ENCODE data around the gene NME3. TPM values are rescaled to one million over a fixed set of nuclear protein-coding genes. Genes with fewer than 3 reads are reported as not detected.

The NME3 gene
- total RNA-seq, 1 experiment from 2014 or later = 86.8 TPM

GRCh38 chr16:1807626-1808025 is 36.3 kb upstream of the NME3 start:
- Mint-ChIP-seq H3K27ac (no peak overlapping the region), H3K4me3 (no peak overlapping the region), H3K36me3 (peaks cover 14% of the 10 kb centered on the region), H3K27me3 (ENCODE audit: low read depth) (no peaks in the 10 kb centered on the region; the same call in none of the 2 replicates), H3K4me1 (no peaks in the 10 kb centered on the region), H3K9me3 (peaks cover 8% of the 10 kb centered on the region; the same call in 1 of the 2 replicates)
- TF ChIP-seq, protein P1, sequence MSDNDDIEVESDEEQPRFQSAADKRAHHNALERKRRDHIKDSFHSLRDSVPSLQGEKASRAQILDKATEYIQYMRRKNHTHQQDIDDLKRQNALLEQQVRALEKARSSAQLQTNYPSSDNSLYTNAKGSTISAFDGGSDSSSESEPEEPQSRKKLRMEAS (CRISPR knock-in tag; IDR thresholded peaks at IDR 0.05) = no peak
- TF ChIP-seq, protein P2, sequence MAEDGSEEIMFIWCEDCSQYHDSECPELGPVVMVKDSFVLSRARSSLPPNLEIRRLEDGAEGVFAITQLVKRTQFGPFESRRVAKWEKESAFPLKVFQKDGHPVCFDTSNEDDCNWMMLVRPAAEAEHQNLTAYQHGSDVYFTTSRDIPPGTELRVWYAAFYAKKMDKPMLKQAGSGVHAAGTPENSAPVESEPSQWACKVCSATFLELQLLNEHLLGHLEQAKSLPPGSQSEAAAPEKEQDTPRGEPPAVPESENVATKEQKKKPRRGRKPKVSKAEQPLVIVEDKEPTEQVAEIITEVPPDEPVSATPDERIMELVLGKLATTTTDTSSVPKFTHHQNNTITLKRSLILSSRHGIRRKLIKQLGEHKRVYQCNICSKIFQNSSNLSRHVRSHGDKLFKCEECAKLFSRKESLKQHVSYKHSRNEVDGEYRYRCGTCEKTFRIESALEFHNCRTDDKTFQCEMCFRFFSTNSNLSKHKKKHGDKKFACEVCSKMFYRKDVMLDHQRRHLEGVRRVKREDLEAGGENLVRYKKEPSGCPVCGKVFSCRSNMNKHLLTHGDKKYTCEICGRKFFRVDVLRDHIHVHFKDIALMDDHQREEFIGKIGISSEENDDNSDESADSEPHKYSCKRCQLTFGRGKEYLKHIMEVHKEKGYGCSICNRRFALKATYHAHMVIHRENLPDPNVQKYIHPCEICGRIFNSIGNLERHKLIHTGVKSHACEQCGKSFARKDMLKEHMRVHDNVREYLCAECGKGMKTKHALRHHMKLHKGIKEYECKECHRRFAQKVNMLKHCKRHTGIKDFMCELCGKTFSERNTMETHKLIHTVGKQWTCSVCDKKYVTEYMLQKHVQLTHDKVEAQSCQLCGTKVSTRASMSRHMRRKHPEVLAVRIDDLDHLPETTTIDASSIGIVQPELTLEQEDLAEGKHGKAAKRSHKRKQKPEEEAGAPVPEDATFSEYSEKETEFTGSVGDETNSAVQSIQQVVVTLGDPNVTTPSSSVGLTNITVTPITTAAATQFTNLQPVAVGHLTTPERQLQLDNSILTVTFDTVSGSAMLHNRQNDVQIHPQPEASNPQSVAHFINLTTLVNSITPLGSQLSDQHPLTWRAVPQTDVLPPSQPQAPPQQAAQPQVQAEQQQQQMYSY (CRISPR knock-in tag; IDR thresholded peaks at IDR 0.05) = no peak
- TF ChIP-seq AFF4 (CRISPR knock-in tag; IDR thresholded peaks at IDR 0.05; ENCODE audit: borderline replicate concordance) (no peak), ETV6 (CRISPR knock-in tag; IDR thresholded peaks at IDR 0.05) (no peak), NFYB (CRISPR knock-in tag; conservative IDR thresholded peaks at IDR 0.05; ENCODE audit: low read depth) (no peak), TEAD4 (CRISPR knock-in tag; IDR thresholded peaks at IDR 0.05) (no peak), ZNF425 (CRISPR knock-in tag; conservative IDR thresholded peaks at IDR 0.05) (no peak), ZNF671 (CRISPR knock-in tag; IDR thresholded peaks at IDR 0.05) (no peak), KAT7 (CRISPR knock-in tag; IDR thresholded peaks at IDR 0.05; ENCODE audit: borderline replicate concordance) (no peak), ZNF138 (CRISPR knock-in tag; conservative IDR thresholded peaks at IDR 0.05) (no peak), E2F5 (CRISPR knock-in tag; IDR thresholded peaks at IDR 0.05) (no peak), TCF7 (CRISPR knock-in tag; IDR thresholded peaks at IDR 0.05; ENCODE audit: low read depth) (no peak), SMAD3 (CRISPR knock-in tag; IDR thresholded peaks at IDR 0.05; ENCODE audit: borderline replicate concordance) (no peak), CREM (CRISPR knock-in tag; IDR thresholded peaks at IDR 0.05) (no peak), FOXJ3 (CRISPR knock-in tag; IDR thresholded peaks at IDR 0.05; ENCODE audit: borderline replicate concordance) (no peak), ZBTB21 (CRISPR knock-in tag; IDR thresholded peaks at IDR 0.05; ENCODE audit: borderline replicate concordance) (no peak)
- TF ChIP-seq, protein P3, sequence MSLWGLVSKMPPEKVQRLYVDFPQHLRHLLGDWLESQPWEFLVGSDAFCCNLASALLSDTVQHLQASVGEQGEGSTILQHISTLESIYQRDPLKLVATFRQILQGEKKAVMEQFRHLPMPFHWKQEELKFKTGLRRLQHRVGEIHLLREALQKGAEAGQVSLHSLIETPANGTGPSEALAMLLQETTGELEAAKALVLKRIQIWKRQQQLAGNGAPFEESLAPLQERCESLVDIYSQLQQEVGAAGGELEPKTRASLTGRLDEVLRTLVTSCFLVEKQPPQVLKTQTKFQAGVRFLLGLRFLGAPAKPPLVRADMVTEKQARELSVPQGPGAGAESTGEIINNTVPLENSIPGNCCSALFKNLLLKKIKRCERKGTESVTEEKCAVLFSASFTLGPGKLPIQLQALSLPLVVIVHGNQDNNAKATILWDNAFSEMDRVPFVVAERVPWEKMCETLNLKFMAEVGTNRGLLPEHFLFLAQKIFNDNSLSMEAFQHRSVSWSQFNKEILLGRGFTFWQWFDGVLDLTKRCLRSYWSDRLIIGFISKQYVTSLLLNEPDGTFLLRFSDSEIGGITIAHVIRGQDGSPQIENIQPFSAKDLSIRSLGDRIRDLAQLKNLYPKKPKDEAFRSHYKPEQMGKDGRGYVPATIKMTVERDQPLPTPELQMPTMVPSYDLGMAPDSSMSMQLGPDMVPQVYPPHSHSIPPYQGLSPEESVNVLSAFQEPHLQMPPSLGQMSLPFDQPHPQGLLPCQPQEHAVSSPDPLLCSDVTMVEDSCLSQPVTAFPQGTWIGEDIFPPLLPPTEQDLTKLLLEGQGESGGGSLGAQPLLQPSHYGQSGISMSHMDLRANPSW (CRISPR knock-in tag; conservative IDR thresholded peaks at IDR 0.05; ENCODE audit: low read depth) = no peak
- POLR2A ChIA-PET = no interaction called here
- CTCF ChIA-PET = no interaction called here
- no peak for ATAC-seq
- no peak for DNase-seq (ENCODE audit: low spot score)
